ENCODE data around the gene AANAT.

DNA sequence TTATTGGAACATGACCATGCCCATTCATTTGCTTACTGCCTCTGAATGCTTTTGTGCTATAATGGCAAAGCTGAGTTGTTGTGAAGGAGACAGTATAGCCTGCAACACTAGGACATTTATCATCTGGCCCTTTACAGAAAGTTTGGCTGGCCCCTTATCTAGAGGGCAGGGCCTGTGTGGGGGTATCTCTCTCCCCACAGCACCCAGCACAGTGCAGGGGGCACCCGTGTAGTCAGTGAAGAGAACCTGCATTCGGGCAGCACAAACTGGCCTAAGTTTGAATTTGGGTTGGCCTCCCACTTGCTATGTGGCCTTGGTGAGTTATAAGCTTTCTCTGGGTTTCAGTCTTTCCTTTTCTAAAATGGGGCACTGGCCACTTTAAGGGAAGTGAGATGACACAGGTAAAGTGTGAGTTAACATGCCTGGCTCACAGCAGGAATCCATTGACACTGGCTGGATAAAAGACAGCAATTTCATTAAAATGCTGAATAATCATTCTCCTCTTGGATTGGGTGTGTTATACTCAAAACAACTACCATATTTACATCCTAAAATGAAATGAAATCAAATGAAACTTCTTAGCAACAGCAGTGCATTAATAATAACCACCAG is 26.5 kb upstream of the AANAT start:
- TF ChIP-seq ZNF292 (tag by site-specific recombination; IDR thresholded peaks at IDR 0.05; ENCODE audit: borderline replicate concordance, low read depth) (no peak), ZBTB1 (tag by site-specific recombination; IDR thresholded peaks at IDR 0.05) (no peak), ZBTB21 (tag by site-specific recombination; IDR thresholded peaks at IDR 0.05) (no peak), WT1 (tag by site-specific recombination; IDR thresholded peaks at IDR 0.05) (no peak), SP2 (tag by site-specific recombination; IDR thresholded peaks at IDR 0.05) (no peak), ZNF544 (tag by site-specific recombination; IDR thresholded peaks at IDR 0.05) (no peak), ZNF335 (tag by site-specific recombination; conservative IDR thresholded peaks at IDR 0.05) (no peak)
- TF ChIP-seq, protein P1, sequence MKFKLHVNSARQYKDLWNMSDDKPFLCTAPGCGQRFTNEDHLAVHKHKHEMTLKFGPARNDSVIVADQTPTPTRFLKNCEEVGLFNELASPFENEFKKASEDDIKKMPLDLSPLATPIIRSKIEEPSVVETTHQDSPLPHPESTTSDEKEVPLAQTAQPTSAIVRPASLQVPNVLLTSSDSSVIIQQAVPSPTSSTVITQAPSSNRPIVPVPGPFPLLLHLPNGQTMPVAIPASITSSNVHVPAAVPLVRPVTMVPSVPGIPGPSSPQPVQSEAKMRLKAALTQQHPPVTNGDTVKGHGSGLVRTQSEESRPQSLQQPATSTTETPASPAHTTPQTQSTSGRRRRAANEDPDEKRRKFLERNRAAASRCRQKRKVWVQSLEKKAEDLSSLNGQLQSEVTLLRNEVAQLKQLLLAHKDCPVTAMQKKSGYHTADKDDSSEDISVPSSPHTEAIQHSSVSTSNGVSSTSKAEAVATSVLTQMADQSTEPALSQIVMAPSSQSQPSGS (tag by site-specific recombination; IDR thresholded peaks at IDR 0.05; ENCODE audit: low read depth): no peak
- TF ChIP-seq, protein P2, sequence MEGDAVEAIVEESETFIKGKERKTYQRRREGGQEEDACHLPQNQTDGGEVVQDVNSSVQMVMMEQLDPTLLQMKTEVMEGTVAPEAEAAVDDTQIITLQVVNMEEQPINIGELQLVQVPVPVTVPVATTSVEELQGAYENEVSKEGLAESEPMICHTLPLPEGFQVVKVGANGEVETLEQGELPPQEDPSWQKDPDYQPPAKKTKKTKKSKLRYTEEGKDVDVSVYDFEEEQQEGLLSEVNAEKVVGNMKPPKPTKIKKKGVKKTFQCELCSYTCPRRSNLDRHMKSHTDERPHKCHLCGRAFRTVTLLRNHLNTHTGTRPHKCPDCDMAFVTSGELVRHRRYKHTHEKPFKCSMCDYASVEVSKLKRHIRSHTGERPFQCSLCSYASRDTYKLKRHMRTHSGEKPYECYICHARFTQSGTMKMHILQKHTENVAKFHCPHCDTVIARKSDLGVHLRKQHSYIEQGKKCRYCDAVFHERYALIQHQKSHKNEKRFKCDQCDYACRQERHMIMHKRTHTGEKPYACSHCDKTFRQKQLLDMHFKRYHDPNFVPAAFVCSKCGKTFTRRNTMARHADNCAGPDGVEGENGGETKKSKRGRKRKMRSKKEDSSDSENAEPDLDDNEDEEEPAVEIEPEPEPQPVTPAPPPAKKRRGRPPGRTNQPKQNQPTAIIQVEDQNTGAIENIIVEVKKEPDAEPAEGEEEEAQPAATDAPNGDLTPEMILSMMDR (tag by site-specific recombination; IDR thresholded peaks at IDR 0.05): no peak
- TF ChIP-seq, protein P3, sequence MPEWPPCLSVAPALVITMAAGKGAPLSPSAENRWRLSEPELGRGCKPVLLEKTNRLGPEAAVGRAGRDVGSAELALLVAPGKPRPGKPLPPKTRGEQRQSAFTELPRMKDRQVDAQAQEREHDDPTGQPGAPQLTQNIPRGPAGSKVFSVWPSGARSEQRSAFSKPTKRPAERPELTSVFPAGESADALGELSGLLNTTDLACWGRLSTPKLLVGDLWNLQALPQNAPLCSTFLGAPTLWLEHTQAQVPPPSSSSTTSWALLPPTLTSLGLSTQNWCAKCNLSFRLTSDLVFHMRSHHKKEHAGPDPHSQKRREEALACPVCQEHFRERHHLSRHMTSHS (tag by site-specific recombination; IDR thresholded peaks at IDR 0.05): no peak

All from HEK293 (cell line).